ENCODE results near the gene NOL4L. TPM values are rescaled to one million over a fixed set of nuclear protein-coding genes. Genes with fewer than 3 reads are reported as not detected.

Gene NOL4L
- total and polyA plus RNA-seq, 2 donors (not counting 3 experiments of a cell fraction or from before 2014, with no cell fraction given), result 55.2 to 79.6 TPM

- Histone ChIP-seq H3K27ac (ENCODE audit: insufficient read depth, low read depth, low read length) (peak overlapping the region; percentile 94), H3K36me3 (ENCODE audit: control insufficient read depth in 2 of 2, extremely low read depth in 1 of 2, insufficient read depth in 2 of 2, low read length in 2 of 2) (peaks cover 0 to 3% of the 10 kb centered on the region in 2 experiments), H3K4me2 (ENCODE audit: insufficient read depth, low read length) (peak overlapping the region; percentile 32), H3K4me3 (replicated peaks in 1 of 3; ENCODE audit: insufficient read depth in 1 of 3, low read depth in 1 of 3, low read length in 3 of 3) (no peak overlapping the region), H3K9me1 (replicated peaks; ENCODE audit: control insufficient read depth, extremely low read depth, insufficient read depth, low read length) (no peaks in the 10 kb centered on the region), H3K9me3 (replicated peaks; ENCODE audit: control insufficient read depth, insufficient read depth, low read length) (no peaks in the 10 kb centered on the region), H4K20me1 (replicated peaks; ENCODE audit: control insufficient read depth, extremely low read depth, insufficient read depth, low read length) (peaks cover 2% of the 10 kb centered on the region), H3K79me2 (ENCODE audit: control insufficient read depth, insufficient read depth, low read length) (peaks cover 97% of the 10 kb centered on the region), H3K27me3 (ENCODE audit: control insufficient read depth in 2 of 2, insufficient read depth in 2 of 2, low read length in 2 of 2) (no peaks in the 10 kb centered on the region), H3K9ac (replicated peaks; ENCODE audit: extremely low read depth, insufficient read depth, low read length) (no peak overlapping the region), H2AFZ (ENCODE audit: low read depth, low read length) (no peak overlapping the region), H3K4me1 (ENCODE audit: control insufficient read depth, extremely low read depth, insufficient read depth, low read length) (peaks cover 85% of the 10 kb centered on the region)
- TF ChIP-seq GATA2 (IDR thresholded peaks at IDR 0.05; ENCODE audit: insufficient read depth, insufficient read length, low read depth, low read length) (no peak), POLR2AphosphoS5 (IDR thresholded peaks at IDR 0.05; ENCODE audit: insufficient read depth, low read depth, low read length) (no peak), MAX (IDR thresholded peaks at IDR 0.05; ENCODE audit: insufficient read depth, insufficient read length) (no peak), EZH2 (IDR thresholded peaks at IDR 0.05; ENCODE audit: borderline replicate concordance, low read depth, low read length, severe bottlenecking) (no peak), POLR2A (IDR thresholded peaks at IDR 0.05; ENCODE audit: low read depth, low read length) (no peak), FOS (IDR thresholded peaks at IDR 0.05; ENCODE audit: borderline replicate concordance, insufficient read depth, low read length) (no peak), JUN (IDR thresholded peaks at IDR 0.05; ENCODE audit: borderline replicate concordance, insufficient read depth, insufficient read length, low read depth) (no peak), CTCF (IDR thresholded peaks at IDR 0.05; ENCODE audit: extremely low read depth in 1 of 2, insufficient read depth in 1 of 2, low read depth in 1 of 2, low read length in 2 of 2) (no peak), MYC (IDR thresholded peaks at IDR 0.05; ENCODE audit: low read depth, low read length) (no peak)
- ChIA-PET POLR2A (no interaction called here), CTCF (interaction anchor here (1.0 to 1.3 kb wide), 2 partner anchors 20 to 35 kb away, joined by 3 to 4 read pairs; no protein-coding TSS in a partner anchor)
- intact Hi-C loops (cut with micrococcal nuclease) (no loop called here), dilution Hi-C loops (cut with MboI; ENCODE audit: extremely low pct_ligation_motif_present, low sequenced_read_pairs) (no loop called here)
- no peak for DNase-seq (ENCODE audit: low read depth, low spot score)
- FAIRE-seq, result no peak
- BruUV-seq (replicated peaks), result no TSS peak
Observed at GRCh38 chr20:32477594-32478512, 107.3 kb downstream of the NOL4L start.

Data from endothelial cell of umbilical vein (primary cell).